ENCODE measurements around the gene ACAP1.
A peak's percentile ranks its signal among the peaks of the same experiment; 100 is the strongest.

Gene ACAP1

GRCh38 chr17:7318121-7318860 is 18.0 kb upstream of the ACAP1 start:
- no peak overlapping the region for H3K4me3 ChIP-seq (ENCODE audit: low read depth, low read length)
- no peak for DNase-seq (ENCODE audit: low read depth)
- TF ChIP-seq CTCF (conservative IDR thresholded peaks at IDR 0.05; ENCODE audit: low read depth, low read length), result no peak

GRCh38 chr17:7321466-7321865 is 14.9 kb upstream of the ACAP1 start:
- DNase-seq (ENCODE audit: low read depth), result no peak
- TF ChIP-seq CTCF (conservative IDR thresholded peaks at IDR 0.05; ENCODE audit: low read depth, low read length), result no peak
- no peak overlapping the region for H3K4me3 ChIP-seq (ENCODE audit: low read depth, low read length)

DNA sequence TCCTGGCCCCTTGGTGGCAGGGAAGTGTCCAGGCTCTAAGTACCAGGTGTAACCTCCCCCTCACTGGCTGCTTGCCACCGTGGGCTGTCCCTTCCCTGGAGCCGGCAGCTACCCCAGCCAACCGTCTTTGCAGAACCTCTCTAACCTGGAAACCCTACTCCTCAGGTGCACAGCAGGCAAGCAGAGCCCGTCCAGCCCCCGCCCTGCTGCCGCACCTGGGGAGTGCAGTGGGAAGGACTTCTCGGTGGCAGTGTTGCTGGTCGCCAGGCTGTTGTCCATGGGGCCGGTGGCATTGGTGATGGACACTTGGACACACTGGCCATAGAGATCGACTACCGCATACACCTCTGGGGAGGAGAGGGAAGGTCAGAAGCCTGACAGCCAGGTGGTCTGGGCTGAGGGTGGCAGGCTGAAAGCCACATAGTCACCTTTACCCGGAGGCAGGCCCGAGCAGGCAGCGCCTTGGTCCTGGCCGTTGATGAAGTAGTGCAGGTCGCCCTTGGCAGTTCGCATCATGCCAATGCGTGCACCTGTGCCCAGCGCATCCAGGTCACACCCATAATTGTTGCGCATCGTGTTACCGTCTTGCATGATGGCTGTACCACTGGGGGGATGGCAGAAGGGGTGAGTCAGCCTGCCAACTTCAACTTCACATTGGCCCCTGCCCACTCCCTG is 13.7 kb upstream of the ACAP1 start:
- no peak for DNase-seq (ENCODE audit: low read depth)
- H3K4me3 ChIP-seq (ENCODE audit: low read depth, low read length), result no peak overlapping the region
- no peak for TF ChIP-seq CTCF (conservative IDR thresholded peaks at IDR 0.05; ENCODE audit: low read depth, low read length)

DNA sequence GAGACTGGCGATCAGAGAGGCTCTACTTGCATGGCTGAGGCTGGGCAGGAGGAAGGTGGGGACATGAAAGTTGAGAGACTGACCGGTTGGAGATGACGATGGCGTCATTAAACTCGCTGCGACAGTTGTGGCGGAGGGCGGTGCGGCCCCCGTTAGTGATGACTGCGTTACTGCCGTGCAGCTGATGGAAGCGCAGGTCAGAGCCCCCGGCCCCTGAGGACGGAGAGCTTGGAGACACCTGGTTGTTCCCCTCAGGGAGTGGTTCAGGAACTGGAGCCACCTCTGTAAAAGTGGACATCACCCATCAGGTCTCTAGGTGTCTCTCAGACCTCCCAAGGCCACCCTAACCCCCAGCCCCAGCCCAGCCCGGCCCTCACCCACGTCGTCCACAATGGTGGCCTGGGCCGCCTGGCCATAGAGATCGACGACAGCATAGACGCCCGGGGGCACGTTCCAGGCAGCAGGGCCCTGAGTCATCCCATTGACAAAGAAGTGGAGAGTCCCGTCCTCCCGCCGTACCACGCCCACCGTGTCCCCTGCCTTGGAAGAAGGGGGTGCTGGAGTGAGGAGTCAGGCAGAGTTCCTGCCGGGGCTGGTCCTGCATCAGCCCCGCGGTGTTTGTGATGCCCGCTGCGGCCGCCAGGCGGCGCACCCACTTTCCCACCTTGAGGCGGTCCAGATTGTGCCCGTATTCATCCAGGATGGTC is 12.4 kb upstream of the ACAP1 start:
- peak; percentile 51 for DNase-seq (ENCODE audit: low read depth)
- TF ChIP-seq CTCF (conservative IDR thresholded peaks at IDR 0.05; ENCODE audit: low read depth, low read length), result peak; percentile 90
- H3K4me3 ChIP-seq (ENCODE audit: low read depth, low read length), result no peak overlapping the region

DNA sequence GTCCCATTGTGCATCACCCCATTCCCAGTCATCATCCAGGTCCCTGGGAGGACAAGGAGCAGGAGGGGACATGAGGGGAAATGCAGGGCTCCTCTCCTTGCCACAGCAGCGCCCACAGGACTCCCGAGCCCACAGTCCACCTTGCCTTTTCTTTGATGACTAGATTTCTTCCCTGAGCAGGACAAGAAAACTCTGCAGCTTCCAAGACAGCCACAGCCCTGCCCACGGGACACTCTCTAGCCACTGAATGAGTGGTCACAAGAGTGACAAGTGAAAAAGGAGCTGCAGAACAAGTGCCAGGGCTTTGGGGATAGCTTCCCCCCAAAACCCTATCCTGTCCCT is 11.9 kb upstream of the ACAP1 start:
- no peak overlapping the region for H3K4me3 ChIP-seq (ENCODE audit: low read depth, low read length)
- no peak for TF ChIP-seq CTCF (conservative IDR thresholded peaks at IDR 0.05; ENCODE audit: low read depth, low read length)
- no peak for DNase-seq (ENCODE audit: low read depth)

DNA sequence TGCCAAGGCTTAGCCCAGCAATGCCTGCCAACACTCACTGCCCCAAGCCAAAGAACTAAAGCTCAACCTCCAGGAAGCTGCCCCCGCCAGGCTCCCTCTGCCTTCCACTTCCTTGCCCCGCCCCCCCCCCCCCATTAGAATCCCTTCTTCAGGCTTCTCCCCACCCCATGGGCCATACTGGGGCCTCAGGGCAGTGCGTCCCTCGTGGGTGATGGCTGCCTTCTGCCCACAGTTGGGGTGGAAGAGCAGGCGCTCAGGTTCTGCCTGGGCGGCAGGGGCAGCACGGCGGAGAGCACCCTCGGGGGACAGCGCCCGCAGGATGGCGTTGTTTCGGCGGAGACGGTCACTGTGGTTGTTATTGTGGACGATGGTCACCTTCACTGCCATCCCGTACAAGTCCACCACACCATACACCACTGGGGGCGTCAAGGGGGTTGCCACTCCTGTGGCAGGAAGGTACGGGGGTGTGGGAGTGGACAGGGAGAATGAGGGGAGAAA is 11.2 kb upstream of the ACAP1 start:
- no peak for DNase-seq (ENCODE audit: low read depth)
- no peak for TF ChIP-seq CTCF (conservative IDR thresholded peaks at IDR 0.05; ENCODE audit: low read depth, low read length)
- H3K4me3 ChIP-seq (ENCODE audit: low read depth, low read length), result no peak overlapping the region
